ENCODE data around the gene PGD.

PGD gene

GRCh38 chr1:10446790-10447422 lies 48.0 kb downstream of the PGD start:
- TF ChIP-seq, protein P1, sequence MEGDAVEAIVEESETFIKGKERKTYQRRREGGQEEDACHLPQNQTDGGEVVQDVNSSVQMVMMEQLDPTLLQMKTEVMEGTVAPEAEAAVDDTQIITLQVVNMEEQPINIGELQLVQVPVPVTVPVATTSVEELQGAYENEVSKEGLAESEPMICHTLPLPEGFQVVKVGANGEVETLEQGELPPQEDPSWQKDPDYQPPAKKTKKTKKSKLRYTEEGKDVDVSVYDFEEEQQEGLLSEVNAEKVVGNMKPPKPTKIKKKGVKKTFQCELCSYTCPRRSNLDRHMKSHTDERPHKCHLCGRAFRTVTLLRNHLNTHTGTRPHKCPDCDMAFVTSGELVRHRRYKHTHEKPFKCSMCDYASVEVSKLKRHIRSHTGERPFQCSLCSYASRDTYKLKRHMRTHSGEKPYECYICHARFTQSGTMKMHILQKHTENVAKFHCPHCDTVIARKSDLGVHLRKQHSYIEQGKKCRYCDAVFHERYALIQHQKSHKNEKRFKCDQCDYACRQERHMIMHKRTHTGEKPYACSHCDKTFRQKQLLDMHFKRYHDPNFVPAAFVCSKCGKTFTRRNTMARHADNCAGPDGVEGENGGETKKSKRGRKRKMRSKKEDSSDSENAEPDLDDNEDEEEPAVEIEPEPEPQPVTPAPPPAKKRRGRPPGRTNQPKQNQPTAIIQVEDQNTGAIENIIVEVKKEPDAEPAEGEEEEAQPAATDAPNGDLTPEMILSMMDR (IDR thresholded peaks at IDR 0.05), result no peak

DNA sequence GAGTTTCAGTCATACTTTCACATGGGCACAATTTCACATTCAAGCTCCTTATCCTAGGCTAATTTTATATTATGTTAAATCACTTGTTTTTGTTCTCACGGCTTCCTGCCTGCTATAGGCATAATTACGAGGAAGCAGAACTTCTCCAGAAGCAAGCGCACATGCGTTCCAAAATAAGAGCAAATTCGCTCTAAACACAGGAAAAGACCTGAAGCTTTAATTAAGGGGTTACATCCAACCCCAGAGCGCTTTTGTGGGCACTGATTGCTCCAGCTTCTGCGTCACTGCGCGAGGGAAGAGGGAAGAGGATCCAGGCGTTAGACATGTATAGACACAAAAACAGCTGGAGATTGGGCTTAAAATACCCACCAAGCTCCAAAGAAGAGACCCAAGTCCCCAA lies 50.9 kb downstream of the PGD start, which contains the start of gene CORT:
TSS of gene CORT (plus strand) at position 281 of the 400 bp plus-strand sequence. CDS start 193 bp downstream, outside the sequence.
- TF ChIP-seq, protein P1 (IDR thresholded peaks at IDR 0.05), result no peak

- TF ChIP-seq, protein P1 (IDR thresholded peaks at IDR 0.05), result no peak
Observed at GRCh38 chr1:10450156-10450814, 51.4 kb downstream of the PGD start.

DNA sequence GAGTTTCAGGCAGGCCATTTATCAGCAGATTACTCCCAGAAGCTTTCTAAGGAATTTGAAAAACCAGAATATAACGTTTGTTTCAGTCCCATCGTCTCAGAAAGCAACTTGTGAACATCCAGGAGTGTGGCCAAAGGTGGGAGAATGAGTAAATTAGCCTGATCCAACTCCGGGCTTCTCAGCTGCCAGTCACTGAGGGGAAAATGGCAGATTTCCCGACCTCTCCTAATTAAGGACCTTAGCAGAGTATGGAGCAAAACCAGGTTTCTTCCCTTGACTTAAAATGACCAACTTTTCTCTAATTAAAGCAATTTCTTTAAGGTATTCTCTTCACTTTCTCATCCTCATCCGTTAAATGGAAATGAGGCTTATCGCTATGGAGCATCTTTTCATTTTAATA lies 52.0 kb downstream of the PGD start:
- TF ChIP-seq, protein P1 (IDR thresholded peaks at IDR 0.05), result no peak

DNA sequence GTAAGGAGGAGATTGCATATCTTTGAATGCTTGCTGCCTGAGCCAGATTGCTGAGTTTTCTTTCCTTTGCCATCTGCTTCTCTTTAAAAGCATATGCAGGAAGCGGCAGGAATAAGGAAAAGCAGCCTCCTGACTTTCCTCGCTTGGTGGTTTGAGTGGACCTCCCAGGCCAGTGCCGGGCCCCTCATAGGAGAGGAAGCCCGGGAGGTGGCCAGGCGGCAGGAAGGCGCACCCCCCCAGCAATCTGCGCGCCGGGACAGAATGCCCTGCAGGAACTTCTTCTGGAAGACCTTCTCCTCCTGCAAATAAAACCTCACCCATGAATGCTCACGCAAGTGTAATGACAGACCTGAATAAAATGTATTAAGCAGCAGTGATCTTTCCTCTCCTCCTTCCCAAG lies 52.4 kb downstream of the PGD start:
- TF ChIP-seq, protein P1 (IDR thresholded peaks at IDR 0.05), result no peak

- TF ChIP-seq, protein P1 (IDR thresholded peaks at IDR 0.05), result no peak
Observed at GRCh38 chr1:10456048-10456447, 57.2 kb downstream of the PGD start.

DNA sequence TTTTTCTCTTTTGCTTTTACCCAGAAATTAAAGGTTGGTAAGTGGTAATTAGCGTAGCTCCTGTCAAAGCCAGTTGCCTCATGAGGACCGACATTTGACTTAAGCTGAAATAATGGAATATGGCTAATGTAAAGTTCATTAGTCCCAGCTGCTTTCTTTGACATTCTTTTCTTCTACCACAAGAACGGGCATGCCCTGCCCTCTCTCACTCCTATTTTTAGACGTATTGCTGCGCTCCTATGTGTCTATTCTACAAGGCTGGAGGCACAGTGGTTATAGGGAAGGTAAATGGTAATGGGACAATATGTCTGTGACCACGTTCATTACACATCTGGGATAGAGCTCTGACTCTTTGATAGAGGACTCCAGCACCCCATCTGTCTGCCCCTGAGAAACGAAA lies 57.8 kb downstream of the PGD start:
- TF ChIP-seq, protein P1 (IDR thresholded peaks at IDR 0.05), result no peak
